ENCODE results near the gene CAPN9.

GRCh38 chr1:230717251-230717650, 29.9 kb upstream of the CAPN9 start:
- no peak for TF ChIP-seq CTCF (IDR thresholded peaks at IDR 0.05; ENCODE audit: low read depth, low read length)
- no peak for TF ChIP-seq POLR2A (IDR thresholded peaks at IDR 0.05; ENCODE audit: extremely low read depth, insufficient read length)
- no peak for TF ChIP-seq MAX (IDR thresholded peaks at IDR 0.05; ENCODE audit: low read depth, low read length)
- no peak for TF ChIP-seq MYC (IDR thresholded peaks at IDR 0.05; ENCODE audit: low read depth, low read length)

All from NB4 (cell line).